Measurements from ENCODE around the gene GTF3C2. TPM values are rescaled to one million over a fixed set of nuclear protein-coding genes. Genes with fewer than 3 reads are reported as not detected.

Gene GTF3C2
- total RNA-seq, 3 donors from 2014 or later: 32.6 to 63.5 (median 55.7) TPM

DNA sequence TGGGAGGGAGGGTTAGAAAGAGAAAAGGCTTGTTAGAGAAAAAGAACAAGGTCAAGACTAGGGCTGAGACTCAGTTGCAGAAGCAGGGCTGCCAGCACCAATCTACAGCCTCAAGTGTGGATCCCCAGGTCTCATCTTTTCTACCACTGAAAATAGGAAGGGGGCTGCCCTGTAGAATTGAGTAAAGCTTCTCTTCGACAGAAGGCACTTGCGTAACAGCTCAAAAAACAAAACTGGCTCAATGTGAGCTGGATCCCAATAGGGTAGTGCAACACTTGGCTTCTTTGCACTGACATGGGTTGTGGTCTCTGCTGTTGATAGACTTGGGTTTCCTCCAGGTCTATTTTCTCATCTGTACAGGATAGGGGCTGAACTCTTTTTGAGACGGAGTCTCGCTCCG is 31.8 kb downstream of the GTF3C2 start:
- peaks cover 0 to 18% of the 10 kb centered on the region in 2 donors for H3K4me1 ChIP-seq
- intact Hi-C loops (cut with DNase I; ENCODE audit: low total_unique reads): loop anchor here (5.0 kb wide), 1 partner anchor 773 kb away; no protein-coding TSS in a partner anchor
- TF ChIP-seq, protein P1, sequence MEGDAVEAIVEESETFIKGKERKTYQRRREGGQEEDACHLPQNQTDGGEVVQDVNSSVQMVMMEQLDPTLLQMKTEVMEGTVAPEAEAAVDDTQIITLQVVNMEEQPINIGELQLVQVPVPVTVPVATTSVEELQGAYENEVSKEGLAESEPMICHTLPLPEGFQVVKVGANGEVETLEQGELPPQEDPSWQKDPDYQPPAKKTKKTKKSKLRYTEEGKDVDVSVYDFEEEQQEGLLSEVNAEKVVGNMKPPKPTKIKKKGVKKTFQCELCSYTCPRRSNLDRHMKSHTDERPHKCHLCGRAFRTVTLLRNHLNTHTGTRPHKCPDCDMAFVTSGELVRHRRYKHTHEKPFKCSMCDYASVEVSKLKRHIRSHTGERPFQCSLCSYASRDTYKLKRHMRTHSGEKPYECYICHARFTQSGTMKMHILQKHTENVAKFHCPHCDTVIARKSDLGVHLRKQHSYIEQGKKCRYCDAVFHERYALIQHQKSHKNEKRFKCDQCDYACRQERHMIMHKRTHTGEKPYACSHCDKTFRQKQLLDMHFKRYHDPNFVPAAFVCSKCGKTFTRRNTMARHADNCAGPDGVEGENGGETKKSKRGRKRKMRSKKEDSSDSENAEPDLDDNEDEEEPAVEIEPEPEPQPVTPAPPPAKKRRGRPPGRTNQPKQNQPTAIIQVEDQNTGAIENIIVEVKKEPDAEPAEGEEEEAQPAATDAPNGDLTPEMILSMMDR (IDR thresholded peaks at IDR 0.05): no peak
- TF ChIP-seq POLR2AphosphoS5 (IDR thresholded peaks at IDR 0.05) (no peak), POLR2A (IDR thresholded peaks at IDR 0.05) (no peak)
- H3K36me3 ChIP-seq: peaks cover 9% of the 10 kb centered on the region
- H3K27ac ChIP-seq: no peak overlapping the region
- H3K4me3 ChIP-seq: no peak overlapping the region
- H3K9me3 ChIP-seq: no peaks in the 10 kb centered on the region
- H3K27me3 ChIP-seq: no peaks in the 10 kb centered on the region
- no peak for DNase-seq (ENCODE audit: low spot score in 2 of 2)

DNA sequence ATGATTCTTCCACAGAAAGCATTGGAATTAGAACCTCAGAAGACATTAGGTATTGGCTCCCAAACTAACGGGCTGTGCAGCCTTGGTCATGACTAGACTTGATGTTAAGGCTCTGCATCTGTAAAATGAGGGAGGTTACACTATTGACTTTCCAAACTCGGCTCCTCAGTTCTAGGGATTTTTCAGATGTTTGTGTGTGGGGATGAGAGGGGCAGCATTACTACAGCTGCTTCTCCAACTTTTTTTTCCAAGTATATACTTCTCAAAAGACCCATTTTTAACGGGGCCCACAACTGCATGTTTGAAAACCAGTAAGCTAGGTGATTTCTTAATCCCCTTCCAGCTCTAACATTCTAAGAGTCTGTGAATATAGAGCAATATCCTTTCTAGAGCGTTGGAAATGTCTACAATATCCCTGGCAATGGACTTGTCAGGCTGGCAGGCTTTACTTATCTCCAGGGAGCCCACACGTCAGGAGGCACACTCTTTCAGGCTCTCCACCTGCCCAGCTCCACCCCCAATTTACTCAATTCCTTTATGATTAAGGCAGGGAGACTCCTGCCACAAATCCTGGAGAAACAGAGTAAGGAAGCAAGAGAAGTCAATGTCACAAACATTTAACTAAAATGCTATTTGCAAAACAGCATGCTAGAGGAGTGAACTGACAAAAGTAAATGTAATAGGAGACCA is 32.8 kb downstream of the GTF3C2 start:
- TF ChIP-seq POLR2A (IDR thresholded peaks at IDR 0.05) (no peak), POLR2AphosphoS5 (IDR thresholded peaks at IDR 0.05) (no peak)
- TF ChIP-seq, protein P1 (IDR thresholded peaks at IDR 0.05): no peak
- no peaks in the 10 kb centered on the region for H3K9me3 ChIP-seq
- H3K4me3 ChIP-seq: peak overlapping the region; percentile 76 to 86 (median 81)
- H3K4me1 ChIP-seq: peaks cover 0 to 18% of the 10 kb centered on the region in 2 donors
- no peaks in the 10 kb centered on the region for H3K27me3 ChIP-seq
- H3K36me3 ChIP-seq: peaks cover 8% of the 10 kb centered on the region
- H3K27ac ChIP-seq: peak overlapping the region; percentile 99
- DNase-seq (ENCODE audit: low spot score in 2 of 2): no peak
- intact Hi-C loops (cut with DNase I; ENCODE audit: low total_unique reads): loop anchor here (5.0 kb wide), 1 partner anchor 774 kb away; no protein-coding TSS in a partner anchor

- TF ChIP-seq POLR2A (IDR thresholded peaks at IDR 0.05) (peak; percentile 93), POLR2AphosphoS5 (IDR thresholded peaks at IDR 0.05) (peak; percentile 96 to 99 (median 97))
- TF ChIP-seq, protein P1 (IDR thresholded peaks at IDR 0.05): peak in 1 of 3 donors; percentile 10
- no peaks in the 10 kb centered on the region for H3K27me3 ChIP-seq
- peaks cover under 1% of the 10 kb centered on the region for H3K36me3 ChIP-seq
- peak; percentile 92 to 95 for DNase-seq (ENCODE audit: low spot score in 2 of 2)
- peak within 1 kb of the TSS; percentile 76 to 86 (median 81) for H3K4me3 ChIP-seq
- intact Hi-C loops (cut with DNase I; ENCODE audit: low total_unique reads): loop anchor here (5.0 kb wide), 1 partner anchor 774 kb away; no protein-coding TSS in a partner anchor
- peak within 1 kb of the TSS; percentile 99 for H3K27ac ChIP-seq
- no peaks in the 10 kb centered on the region for H3K9me3 ChIP-seq
- peaks cover 0 to 18% of the 10 kb centered on the region in 2 donors for H3K4me1 ChIP-seq
Observed at GRCh38 chr2:27322766-27323595, 33.6 kb downstream of the GTF3C2 start, which contains the start of gene MPV17. MPV17 (minus strand) TSS chr2:27323097; CDS start chr2:27322517, 580 bp downstream.

GRCh38 chr2:27322301-27322765 is 34.2 kb downstream of the GTF3C2 start:
- TF ChIP-seq, protein P1 (IDR thresholded peaks at IDR 0.05): no peak
- TF ChIP-seq POLR2A (IDR thresholded peaks at IDR 0.05): no peak
- no peak for TF ChIP-seq POLR2AphosphoS5 (IDR thresholded peaks at IDR 0.05)
- DNase-seq (ENCODE audit: low spot score in 2 of 2): no peak
- intact Hi-C loops (cut with DNase I; ENCODE audit: low total_unique reads): loop anchor here (5.0 kb wide), 1 partner anchor 775 kb away; no protein-coding TSS in a partner anchor

More at GRCh38 chr2:27322301-27322765, 34.2 kb downstream of the GTF3C2 start:
- Histone ChIP-seq H3K4me3 (peak overlapping the region; percentile 76 to 86 (median 81)), H3K27me3 (no peaks in the 10 kb centered on the region), H3K4me1 (peaks cover 0 to 18% of the 10 kb centered on the region in 2 donors), H3K36me3 (no peaks in the 10 kb centered on the region), H3K9me3 (no peaks in the 10 kb centered on the region), H3K27ac (peak overlapping the region; percentile 99)

Data from breast epithelium (tissue), 4 donors.